HG03460 (cell line): ENCODE measurements around the gene IFNW1.
"Not testable (repeated sequence)": the region's sequence is repeated elsewhere in the genome, so short reads cannot be mapped to it uniquely, and the experiment has no call there.

Source experiments
- ATAC-seq: cut with Tn5 transposase; IDR thresholded peaks from one replicate; pipeline ENCODE4 v1.9.1; 2021; ENCODE audit not compliant: unreplicated experiment

IFNW1 gene

DNA sequence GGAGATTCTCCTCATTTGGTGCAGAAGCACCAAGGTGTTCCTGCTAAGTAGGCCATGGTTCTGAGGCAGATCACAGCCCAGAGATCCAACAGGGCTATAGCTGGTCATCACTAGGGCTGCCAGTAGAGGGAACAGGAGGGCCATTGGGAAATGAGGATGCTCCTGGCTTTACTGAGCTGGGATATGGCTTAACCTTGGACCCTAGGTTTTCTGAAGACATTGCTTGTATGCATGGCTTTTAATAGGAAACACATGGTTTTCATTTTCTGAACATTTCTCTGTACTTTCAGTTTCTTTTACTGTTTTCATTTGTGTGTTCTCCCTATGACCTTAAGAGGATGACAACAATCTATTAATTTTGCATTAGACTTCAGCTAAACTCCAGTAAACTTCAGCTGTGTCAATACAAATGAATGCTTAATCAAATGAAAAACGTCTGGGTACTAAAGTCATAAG, at the start of gene IFNW1:
Gene IFNW1, minus strand, starts transcription at position 406 of the 456 bp plus-strand sequence. Its CDS starts 262 bp downstream, at position 144.
- ATAC-seq = peak; percentile 52

DNA sequence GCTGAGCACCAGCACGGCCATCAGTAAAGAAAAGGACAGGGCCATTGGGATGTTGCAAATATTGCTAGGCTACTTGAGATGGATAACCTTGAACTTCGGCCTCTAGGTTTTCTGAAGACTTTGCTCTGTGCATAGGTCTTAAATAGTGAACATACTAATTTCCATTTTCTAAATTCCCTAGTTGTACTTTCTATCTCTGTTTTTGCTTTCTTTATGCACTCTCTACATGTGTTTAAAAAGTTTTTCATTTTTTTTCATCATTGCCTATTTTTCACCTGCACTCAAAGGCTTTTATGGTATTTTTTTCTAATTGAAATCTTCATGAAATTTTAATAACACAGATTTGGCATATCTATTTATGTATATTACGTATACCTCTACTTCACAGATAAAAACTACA, 45.9 kb upstream of the IFNW1 start, which contains the start of gene IFNA4:
Gene IFNA4, minus strand, starts transcription at position 101 of the 400 bp plus-strand sequence. Its CDS starts 56 bp downstream, at position 45.
- ATAC-seq = not testable (repeated sequence)

- peak; percentile 84 for ATAC-seq
Observed at GRCh38 chr9:21182810-21183736, 41.4 kb upstream of the IFNW1 start.

DNA sequence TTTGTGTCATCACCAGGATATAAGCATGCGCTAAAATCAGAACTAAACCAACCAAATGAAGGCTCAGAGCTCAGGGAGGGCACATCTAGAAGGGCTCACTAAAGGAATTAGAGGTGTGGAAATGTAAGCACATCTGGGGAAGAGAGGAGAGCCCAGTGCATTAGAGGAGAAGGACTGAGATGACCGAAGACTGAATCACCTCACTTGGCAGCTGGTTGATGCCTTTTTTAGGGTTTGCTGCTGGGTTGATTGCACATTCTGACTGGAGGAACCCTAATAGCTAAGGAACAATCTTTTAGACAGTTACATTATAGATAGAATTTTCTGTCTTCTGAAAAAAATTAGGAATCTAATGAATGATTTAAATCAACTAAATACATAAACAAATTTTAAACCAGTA, 33.0 kb upstream of the IFNW1 start:
- no peak for ATAC-seq

DNA sequence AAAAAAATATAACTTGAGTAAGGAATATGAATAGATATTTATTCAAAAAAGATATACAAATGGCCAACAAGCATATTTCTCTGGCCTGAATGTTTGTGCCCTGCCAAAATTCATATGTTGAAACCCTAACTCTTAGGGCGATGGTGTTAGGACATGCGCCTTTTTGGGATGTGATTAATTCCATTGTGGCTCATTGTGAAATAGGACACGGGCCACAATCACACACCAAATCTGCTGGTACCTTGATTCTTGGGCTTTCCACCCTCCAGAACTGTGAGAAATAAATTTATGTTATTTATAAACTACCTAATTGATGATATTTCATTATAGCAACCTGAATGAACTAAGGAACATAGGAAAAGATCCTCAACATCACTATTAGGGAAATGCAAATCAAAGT, 30.5 kb upstream of the IFNW1 start:
- ATAC-seq = no peak

DNA sequence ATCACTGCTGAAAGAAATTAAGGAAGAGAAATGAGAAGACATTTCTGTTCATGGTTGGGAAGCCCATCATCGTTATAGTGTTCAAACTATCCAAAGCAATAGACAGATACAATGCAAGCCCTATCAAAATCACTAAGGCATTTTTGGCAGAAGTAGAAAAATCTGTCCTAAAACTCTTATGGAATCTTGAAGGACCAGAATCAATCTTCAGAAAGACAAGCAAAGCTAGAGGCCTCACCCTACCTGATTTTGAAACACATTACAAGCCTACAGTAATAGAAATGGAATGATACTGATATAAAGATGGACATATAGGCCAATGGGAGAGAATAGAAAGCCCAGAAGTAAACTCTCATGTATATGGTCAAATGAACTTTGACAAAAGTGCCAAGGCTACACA, 29.7 kb upstream of the IFNW1 start:
- no peak for ATAC-seq

- ATAC-seq = not testable (repeated sequence)
Observed at GRCh38 chr9:21166560-21166959, 24.9 kb upstream of the IFNW1 start, which contains the start of gene IFNA21. TSS of gene IFNA21 (minus strand) at chr9:21166660. CDS start at chr9:21166612, 48 bp downstream.

GRCh38 chr9:21165516-21165915, 23.9 kb upstream of the IFNW1 start:
- ATAC-seq = no peak

- peak; percentile 98 for ATAC-seq
Observed at GRCh38 chr9:21160178-21160577, 18.5 kb upstream of the IFNW1 start.

DNA sequence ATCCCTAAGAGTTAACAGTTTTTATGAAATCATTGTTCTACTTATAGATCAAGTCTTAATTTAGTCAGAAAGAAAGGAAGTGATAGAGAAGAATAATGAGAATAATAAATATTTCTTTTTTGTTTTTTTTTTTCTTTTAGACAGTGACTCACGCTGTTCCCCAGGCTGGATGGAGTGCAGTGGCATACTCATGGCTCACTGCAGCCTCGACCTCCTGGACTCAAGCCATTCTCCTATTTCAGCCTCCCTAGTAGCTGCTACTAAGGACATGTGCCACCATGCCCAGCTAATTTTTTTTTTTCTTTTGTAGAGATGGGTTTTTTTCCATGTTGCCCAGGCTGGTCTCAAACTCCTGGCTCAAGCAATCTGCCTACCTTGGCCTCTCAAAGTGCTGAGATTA, 13.9 kb upstream of the IFNW1 start:
- no peak for ATAC-seq

DNA sequence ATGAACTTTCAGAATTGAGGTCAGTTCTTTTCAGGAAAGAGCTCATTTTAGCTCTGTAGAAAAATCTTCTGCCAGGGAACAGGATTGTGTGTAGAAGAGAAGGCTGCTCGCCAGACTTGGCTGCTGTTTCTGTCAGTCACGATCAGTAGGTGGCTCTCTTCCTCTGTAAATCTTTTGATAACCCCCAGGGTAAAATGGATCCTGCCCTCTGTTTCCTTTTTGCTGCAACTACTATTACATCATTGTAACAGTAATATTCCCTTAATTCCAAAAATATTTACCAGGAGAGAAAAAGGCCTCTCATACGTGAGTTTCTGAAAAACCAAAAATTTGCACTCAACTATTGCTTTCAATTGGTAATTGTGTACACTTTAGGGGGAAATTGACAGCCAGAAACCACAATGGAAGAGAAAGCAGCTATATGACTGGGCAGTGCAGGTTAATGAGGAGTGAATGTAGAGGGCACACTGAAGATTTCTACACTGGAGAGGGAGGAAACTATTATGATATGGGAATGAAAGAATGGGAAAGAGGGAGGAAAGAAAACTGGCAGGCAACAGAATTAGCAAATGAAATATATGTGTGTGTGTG, 12.5 kb upstream of the IFNW1 start:
- peak; percentile 88 for ATAC-seq

GRCh38 chr9:21153336-21154017, 11.8 kb upstream of the IFNW1 start:
- ATAC-seq = peak; percentile 36

DNA sequence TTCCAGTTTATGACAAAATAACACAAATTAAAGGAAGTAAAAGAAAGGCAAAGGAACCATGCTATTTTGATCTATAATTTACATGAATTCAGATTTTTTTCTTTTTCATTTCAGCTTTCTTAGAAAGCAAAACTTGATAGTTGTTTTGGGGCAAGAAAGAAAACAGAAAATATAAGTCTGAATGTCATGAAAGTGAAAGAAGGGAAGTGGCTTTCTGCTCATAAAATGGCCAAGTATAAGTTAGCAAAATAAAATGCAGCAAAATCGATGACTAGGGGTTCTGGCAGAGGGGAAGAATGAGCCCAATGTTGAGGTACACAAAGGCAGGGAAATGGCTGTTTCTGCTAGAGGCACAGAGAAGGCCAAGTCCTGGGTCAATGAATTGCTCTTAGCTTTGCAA, 3.0 kb upstream of the IFNW1 start:
- ATAC-seq = peak; percentile 70

GRCh38 chr9:21137020-21137419, 4.6 kb downstream of the IFNW1 start:
- no peak for ATAC-seq

GRCh38 chr9:21135736-21136135, 5.9 kb downstream of the IFNW1 start:
- ATAC-seq = no peak

GRCh38 chr9:21128186-21128585, 13.4 kb downstream of the IFNW1 start:
- not testable (repeated sequence) for ATAC-seq

GRCh38 chr9:21121595-21122251, 19.9 kb downstream of the IFNW1 start:
- ATAC-seq = peak; percentile 97

DNA sequence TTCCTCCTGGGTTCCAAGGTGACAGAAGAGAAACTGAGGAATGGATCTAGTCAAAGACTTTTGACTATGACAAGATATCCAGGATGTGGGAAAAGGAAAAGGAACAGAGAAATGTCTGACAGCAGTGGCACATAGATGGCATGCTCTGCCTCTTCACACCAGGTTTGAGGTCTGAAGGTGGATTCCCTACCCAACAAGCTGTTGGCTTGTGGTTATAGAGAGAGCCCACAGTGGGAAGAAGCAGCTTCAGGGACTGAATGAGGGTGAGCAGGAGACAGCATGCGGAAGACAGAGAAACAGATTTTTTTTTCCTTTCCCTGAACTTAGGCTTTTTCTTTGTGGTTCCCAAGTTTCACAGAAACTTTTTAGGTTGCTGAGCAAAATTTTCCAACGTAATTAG, 20.6 kb downstream of the IFNW1 start:
- ATAC-seq = peak; percentile 41

DNA sequence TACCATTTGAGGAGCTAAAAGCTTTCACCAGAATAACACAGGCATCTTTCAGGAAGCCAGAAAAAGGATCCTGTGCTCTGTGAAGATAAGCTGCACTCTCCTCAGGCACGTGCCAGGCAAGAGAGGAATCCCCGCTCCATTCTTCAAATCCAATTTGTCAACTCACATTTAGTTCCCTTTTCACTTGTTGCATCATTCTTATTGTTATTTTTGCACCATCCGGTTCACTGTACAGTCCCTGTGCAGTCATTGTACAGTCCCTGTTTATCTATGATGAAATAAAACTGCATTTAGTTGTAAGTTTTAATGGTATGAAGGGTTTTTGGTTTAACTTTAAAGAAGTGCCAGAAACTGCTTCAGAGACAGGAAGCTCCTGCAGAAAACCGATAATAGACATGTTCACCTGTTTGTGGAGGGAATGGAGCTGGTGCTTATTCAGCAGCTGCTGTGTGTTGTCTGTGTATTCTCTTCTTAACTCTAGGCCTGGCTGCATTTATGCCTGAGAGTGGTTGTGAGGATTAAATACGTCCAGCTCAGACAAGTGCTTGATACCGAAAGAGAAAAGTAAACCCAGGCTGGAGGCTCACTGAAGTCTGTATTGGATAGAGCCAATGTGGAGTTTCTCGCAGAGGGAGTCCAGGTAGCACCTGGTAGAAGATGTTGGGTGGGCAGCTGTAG, 22.4 kb downstream of the IFNW1 start:
- ATAC-seq = no peak

- no peak for ATAC-seq
Observed at GRCh38 chr9:21114311-21114710, 27.3 kb downstream of the IFNW1 start.
